ENCODE results near the gene PLA2G3. TPM values are rescaled to one million over a fixed set of nuclear protein-coding genes. Genes with fewer than 3 reads are reported as not detected.

The PLA2G3 gene, protein sequence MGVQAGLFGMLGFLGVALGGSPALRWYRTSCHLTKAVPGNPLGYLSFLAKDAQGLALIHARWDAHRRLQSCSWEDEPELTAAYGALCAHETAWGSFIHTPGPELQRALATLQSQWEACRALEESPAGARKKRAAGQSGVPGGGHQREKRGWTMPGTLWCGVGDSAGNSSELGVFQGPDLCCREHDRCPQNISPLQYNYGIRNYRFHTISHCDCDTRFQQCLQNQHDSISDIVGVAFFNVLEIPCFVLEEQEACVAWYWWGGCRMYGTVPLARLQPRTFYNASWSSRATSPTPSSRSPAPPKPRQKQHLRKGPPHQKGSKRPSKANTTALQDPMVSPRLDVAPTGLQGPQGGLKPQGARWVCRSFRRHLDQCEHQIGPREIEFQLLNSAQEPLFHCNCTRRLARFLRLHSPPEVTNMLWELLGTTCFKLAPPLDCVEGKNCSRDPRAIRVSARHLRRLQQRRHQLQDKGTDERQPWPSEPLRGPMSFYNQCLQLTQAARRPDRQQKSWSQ
- not detected for total RNA-seq (2021; ENCODE audit: unreplicated experiment)
- polyA plus RNA-seq (2012; ENCODE audit: insufficient read length) = not detected
- Bru-seq, nascent RNA = percentile 11 among the genes with signal in this experiment
- BruChase-seq, experiment 1, labeled RNA remaining after a 2-hour chase = not detected
- not detected for BruChase-seq, experiment 2, labeled RNA remaining after a 6-hour chase
- long read RNA-seq = 0 reads

DNA sequence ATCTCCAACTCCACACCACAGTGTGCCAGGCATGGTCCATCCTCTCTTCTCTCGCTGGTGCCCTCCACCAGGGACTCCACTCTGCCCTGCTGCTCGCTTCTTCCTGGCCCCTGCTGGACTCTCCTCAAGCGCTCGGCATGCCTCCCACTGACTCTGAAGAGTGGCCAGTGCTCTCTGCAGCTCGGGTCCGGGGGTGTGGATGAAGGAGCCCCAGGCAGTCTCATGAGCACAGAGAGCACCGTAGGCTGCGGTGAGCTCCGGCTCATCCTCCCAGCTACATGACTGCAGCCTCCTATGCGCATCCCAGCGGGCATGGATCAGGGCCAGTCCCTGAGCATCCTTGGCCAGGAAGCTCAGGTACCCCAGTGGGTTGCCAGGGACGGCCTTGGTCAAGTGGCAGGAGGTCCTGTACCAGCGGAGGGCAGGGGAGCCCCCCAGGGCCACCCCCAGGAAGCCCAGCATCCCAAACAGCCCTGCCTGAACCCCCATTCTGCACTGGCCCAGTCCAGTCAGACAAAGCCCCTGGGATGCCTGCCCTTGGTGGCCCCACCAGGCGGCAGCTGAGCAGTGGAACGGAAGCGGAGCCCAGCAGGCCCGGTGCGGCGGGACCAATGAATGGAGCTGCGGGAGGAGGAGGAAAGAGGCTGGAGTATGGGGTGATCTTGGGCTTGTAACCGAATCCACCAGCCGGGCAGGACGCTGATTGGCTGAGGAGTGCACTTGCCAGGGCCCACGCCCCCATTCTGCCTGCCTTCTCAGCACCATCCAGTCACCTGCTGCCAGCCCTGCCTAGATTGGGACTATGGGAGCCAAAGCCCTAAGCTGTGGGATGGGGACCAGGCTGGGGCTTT, at the start of gene PLA2G3:
PLA2G3 (minus strand) TSS at position 643 of the 851 bp plus-strand sequence; CDS start at position 489, 154 bp downstream.
- ChIA-PET POLR2A (no interaction called here), CTCF (interaction anchor here (1.0 kb wide), 1 partner anchor 32 kb away, joined by 5 read pairs; no protein-coding TSS in a partner anchor)
- H3K9me3 ChIP-seq (ENCODE audit: control insufficient read depth, insufficient read depth, low read depth, low read length) = no peaks in the 10 kb centered on the region
- H3K27ac ChIP-seq (ENCODE audit: low read length) = no peak within 1 kb of the TSS
- TF ChIP-seq, protein P1, sequence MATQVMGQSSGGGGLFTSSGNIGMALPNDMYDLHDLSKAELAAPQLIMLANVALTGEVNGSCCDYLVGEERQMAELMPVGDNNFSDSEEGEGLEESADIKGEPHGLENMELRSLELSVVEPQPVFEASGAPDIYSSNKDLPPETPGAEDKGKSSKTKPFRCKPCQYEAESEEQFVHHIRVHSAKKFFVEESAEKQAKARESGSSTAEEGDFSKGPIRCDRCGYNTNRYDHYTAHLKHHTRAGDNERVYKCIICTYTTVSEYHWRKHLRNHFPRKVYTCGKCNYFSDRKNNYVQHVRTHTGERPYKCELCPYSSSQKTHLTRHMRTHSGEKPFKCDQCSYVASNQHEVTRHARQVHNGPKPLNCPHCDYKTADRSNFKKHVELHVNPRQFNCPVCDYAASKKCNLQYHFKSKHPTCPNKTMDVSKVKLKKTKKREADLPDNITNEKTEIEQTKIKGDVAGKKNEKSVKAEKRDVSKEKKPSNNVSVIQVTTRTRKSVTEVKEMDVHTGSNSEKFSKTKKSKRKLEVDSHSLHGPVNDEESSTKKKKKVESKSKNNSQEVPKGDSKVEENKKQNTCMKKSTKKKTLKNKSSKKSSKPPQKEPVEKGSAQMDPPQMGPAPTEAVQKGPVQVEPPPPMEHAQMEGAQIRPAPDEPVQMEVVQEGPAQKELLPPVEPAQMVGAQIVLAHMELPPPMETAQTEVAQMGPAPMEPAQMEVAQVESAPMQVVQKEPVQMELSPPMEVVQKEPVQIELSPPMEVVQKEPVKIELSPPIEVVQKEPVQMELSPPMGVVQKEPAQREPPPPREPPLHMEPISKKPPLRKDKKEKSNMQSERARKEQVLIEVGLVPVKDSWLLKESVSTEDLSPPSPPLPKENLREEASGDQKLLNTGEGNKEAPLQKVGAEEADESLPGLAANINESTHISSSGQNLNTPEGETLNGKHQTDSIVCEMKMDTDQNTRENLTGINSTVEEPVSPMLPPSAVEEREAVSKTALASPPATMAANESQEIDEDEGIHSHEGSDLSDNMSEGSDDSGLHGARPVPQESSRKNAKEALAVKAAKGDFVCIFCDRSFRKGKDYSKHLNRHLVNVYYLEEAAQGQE (IDR thresholded peaks at IDR 0.05; ENCODE audit: insufficient read depth in 1 of 2, low read depth in 2 of 2, low read length in 1 of 2) = no peak
- TF ChIP-seq POLR2AphosphoS5 (IDR thresholded peaks at IDR 0.05; ENCODE audit: low read depth, low read length) = no peak
- no peak for TF ChIP-seq CTCF (IDR thresholded peaks at IDR 0.05)
- no peak for TF ChIP-seq TCF7L2 (IDR thresholded peaks at IDR 0.05; ENCODE audit: low read depth, low read length)
- TF ChIP-seq SIN3A (IDR thresholded peaks at IDR 0.05; ENCODE audit: borderline replicate concordance, insufficient read depth, low read depth, low read length) = no peak
- no peaks in the 10 kb centered on the region for H3K36me3 ChIP-seq (ENCODE audit: control insufficient read depth, insufficient read depth, low read length)
- H3K4me1 ChIP-seq (ENCODE audit: control insufficient read depth, insufficient read depth, low read length) = no peaks in the 10 kb centered on the region
- DNase-seq (ENCODE audit: low read depth, low spot score) (no peak), ATAC-seq (no peak)
- in situ Hi-C loops (cut with HindIII; ENCODE audit: low pct_unique_long_range_greater_than_20kb, low sequenced_read_pairs) = no loop called here
- no TSS peak for BruUV-seq (replicated peaks)
- H3K27me3 ChIP-seq (ENCODE audit: control insufficient read depth, insufficient read depth, low read length) = no peaks in the 10 kb centered on the region
- intact Hi-C loops (cut with micrococcal nuclease; ENCODE audit: unreplicated experiment) = no loop called here
- no peak within 1 kb of the TSS for H3K4me3 ChIP-seq (ENCODE audit: low read depth in 2 of 2, low read length in 2 of 2)

GRCh38 chr22:31187627-31188026, 47.3 kb upstream of the PLA2G3 start:
- in situ Hi-C loops (cut with HindIII; ENCODE audit: low pct_unique_long_range_greater_than_20kb, low sequenced_read_pairs) (no loop called here), intact Hi-C loops (cut with micrococcal nuclease; ENCODE audit: unreplicated experiment) (no loop called here)
- BruUV-seq (replicated peaks) = no TSS peak
- ChIA-PET CTCF (no interaction called here), POLR2A (interaction anchor here (0.6 kb wide), 1 partner anchor 199 kb away, joined by 4 read pairs; no protein-coding TSS in a partner anchor)
- Histone ChIP-seq H3K9me3 (ENCODE audit: control insufficient read depth, insufficient read depth, low read depth, low read length) (no peaks in the 10 kb centered on the region), H3K27ac (ENCODE audit: low read length) (no peak overlapping the region), H3K27me3 (ENCODE audit: control insufficient read depth, insufficient read depth, low read length) (no peaks in the 10 kb centered on the region), H3K4me3 (ENCODE audit: low read depth in 2 of 2, low read length in 2 of 2) (no peak overlapping the region), H3K36me3 (ENCODE audit: control insufficient read depth, insufficient read depth, low read length) (no peaks in the 10 kb centered on the region), H3K4me1 (ENCODE audit: control insufficient read depth, insufficient read depth, low read length) (no peaks in the 10 kb centered on the region)
- no peak for TF ChIP-seq CTCF (IDR thresholded peaks at IDR 0.05)
- TF ChIP-seq TCF7L2 (IDR thresholded peaks at IDR 0.05; ENCODE audit: low read depth, low read length) = no peak
- no peak for TF ChIP-seq SIN3A (IDR thresholded peaks at IDR 0.05; ENCODE audit: borderline replicate concordance, insufficient read depth, low read depth, low read length)
- TF ChIP-seq, protein P1 (IDR thresholded peaks at IDR 0.05; ENCODE audit: insufficient read depth in 1 of 2, low read depth in 2 of 2, low read length in 1 of 2) = no peak
- no peak for TF ChIP-seq POLR2AphosphoS5 (IDR thresholded peaks at IDR 0.05; ENCODE audit: low read depth, low read length)
- ATAC-seq (no peak), DNase-seq (ENCODE audit: low read depth, low spot score) (no peak)

Data from Panc1 (cell line).